Brain microvascular endothelial cell (primary cell): ENCODE measurements around the gene GVQW3.

Source experiments
- DNase-seq: peaks from one replicate; pipeline ENCODE4 v3.0.0-alpha.2; 2020
- H3K27ac ChIP-seq: fragments of 250-450 bp; sonication (Bioruptor Pico); 2 replicates; pipeline ENCODE4 v1.5.1; 2020; ENCODE audit warnings: mild to moderate bottlenecking, moderate library complexity
- H3K27me3 ChIP-seq: fragments of 250-450 bp; sonication (Bioruptor Pico); replicated peaks from 2 replicates; pipeline ENCODE4 v1.5.1; 2020; ENCODE audit warnings: mild to moderate bottlenecking
- H3K36me3 ChIP-seq: fragments of 250-450 bp; sonication (Bioruptor Pico); replicated peaks from 2 replicates; pipeline ENCODE4 v1.5.1; 2020; ENCODE audit warnings: mild to moderate bottlenecking
- H3K4me3 ChIP-seq: 2 replicates; pipeline ENCODE4 v1.5.1; 2011; ENCODE audit warnings: low read depth, mild to moderate bottlenecking, control low read depth, low read length, moderate library complexity
- in situ Hi-C: cut with HindIII; loops from 2 replicates; pipeline ENCODE4 v1.10.0; 2017; ENCODE audit warnings: low sequenced_read_pairs, low pct_ligation_motif_present
- TF ChIP-seq, protein P1 (sequence below): IDR thresholded peaks from 2 replicates; pipeline ENCODE4 v1.5.1; 2011; ENCODE audit warnings: low read depth, mild to moderate bottlenecking, moderate library complexity, low read length, control low read depth, inconsistent platforms; ENCODE audit errors: missing control alignments

The GVQW3 gene

DNA sequence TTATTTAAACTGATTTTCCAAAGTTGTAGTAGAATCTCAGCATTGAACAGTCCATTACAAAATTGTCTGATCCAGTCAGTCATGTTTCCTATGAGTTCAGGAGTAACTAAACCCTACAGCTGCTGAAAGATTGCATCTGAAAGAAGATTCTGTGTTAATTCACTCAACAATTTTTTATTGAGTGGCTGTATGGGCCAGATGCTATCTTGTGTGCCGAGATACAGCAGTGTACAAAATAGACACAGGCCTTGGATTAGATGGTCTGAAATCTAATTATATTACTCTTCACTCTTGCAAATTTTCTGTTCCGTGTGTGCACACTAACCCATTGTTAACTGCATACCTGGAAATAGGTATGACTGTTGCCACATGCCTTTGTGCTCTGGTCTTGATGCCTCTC is 7.3 kb downstream of the GVQW3 start:
- TF ChIP-seq, protein P1, sequence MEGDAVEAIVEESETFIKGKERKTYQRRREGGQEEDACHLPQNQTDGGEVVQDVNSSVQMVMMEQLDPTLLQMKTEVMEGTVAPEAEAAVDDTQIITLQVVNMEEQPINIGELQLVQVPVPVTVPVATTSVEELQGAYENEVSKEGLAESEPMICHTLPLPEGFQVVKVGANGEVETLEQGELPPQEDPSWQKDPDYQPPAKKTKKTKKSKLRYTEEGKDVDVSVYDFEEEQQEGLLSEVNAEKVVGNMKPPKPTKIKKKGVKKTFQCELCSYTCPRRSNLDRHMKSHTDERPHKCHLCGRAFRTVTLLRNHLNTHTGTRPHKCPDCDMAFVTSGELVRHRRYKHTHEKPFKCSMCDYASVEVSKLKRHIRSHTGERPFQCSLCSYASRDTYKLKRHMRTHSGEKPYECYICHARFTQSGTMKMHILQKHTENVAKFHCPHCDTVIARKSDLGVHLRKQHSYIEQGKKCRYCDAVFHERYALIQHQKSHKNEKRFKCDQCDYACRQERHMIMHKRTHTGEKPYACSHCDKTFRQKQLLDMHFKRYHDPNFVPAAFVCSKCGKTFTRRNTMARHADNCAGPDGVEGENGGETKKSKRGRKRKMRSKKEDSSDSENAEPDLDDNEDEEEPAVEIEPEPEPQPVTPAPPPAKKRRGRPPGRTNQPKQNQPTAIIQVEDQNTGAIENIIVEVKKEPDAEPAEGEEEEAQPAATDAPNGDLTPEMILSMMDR, result no peak
- H3K4me3 ChIP-seq, result no peak overlapping the region
- no peaks in the 10 kb centered on the region for H3K36me3 ChIP-seq
- H3K27me3 ChIP-seq, result no peaks in the 10 kb centered on the region
- H3K27ac ChIP-seq, result no peak overlapping the region
- in situ Hi-C loops, result no loop called here
- no peak for DNase-seq

DNA sequence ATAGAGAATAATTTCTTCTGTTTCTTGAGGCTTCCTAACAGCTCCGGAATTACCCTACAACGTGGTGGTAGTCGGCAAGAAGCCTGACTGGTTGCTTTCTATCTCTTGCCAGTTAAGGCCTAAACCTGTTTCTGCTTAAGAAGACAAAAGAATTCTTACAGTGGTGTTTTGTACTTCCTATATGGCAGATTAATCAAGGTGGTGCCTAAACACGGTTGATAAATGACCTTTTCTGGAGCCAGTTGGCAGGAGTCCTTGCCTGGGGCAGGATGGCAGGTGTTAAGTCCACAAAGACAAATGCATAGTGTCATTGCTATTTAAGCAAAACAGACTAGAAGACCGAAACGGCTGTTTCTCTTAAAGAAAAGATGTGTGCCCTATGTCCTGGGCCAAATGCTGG is 9.9 kb downstream of the GVQW3 start:
- in situ Hi-C loops, result no loop called here

DNA sequence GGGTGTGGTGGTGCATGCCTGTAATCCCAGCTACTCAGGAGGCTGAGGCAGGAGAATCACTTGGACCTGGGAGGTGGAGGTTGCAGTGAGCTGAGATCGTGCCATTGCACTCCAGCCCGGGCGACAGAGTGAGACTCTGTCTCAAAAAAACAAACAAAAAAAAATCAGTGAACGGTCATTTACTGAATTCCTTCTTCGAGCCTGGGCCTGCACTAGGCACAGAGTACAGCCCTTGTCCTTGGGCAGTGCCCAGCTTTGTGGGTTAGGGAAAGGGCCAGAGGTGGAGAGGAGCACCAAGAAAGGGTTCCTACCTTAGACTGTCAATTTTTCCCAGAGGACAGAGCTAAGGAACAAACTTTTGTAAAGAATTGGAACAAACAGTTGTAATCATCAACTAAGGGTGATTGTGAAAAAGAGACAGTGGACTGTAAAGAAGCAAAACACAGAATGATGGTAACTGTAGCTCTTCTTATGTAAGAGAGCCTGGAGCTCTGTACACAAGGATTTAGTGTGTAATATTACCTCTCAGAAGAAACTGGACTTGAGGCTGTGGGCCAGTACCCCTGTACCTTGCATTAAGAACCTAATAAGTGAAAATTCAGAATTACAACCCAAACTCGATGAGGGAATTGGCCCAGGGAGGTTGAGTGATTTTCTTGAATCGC is 10.8 kb downstream of the GVQW3 start:
- Histone ChIP-seq H3K27ac (no peak overlapping the region), H3K27me3 (no peaks in the 10 kb centered on the region), H3K36me3 (no peaks in the 10 kb centered on the region), H3K4me3 (no peak overlapping the region)
- TF ChIP-seq, protein P1, result no peak
- in situ Hi-C loops, result no loop called here
- no peak for DNase-seq

More for the DNA sequence above, 9.9 kb downstream of the GVQW3 start:
- DNase-seq, result no peak
- Histone ChIP-seq H3K27ac (no peak overlapping the region), H3K36me3 (no peaks in the 10 kb centered on the region), H3K27me3 (no peaks in the 10 kb centered on the region), H3K4me3 (no peak overlapping the region)
- TF ChIP-seq, protein P1, result no peak

DNA sequence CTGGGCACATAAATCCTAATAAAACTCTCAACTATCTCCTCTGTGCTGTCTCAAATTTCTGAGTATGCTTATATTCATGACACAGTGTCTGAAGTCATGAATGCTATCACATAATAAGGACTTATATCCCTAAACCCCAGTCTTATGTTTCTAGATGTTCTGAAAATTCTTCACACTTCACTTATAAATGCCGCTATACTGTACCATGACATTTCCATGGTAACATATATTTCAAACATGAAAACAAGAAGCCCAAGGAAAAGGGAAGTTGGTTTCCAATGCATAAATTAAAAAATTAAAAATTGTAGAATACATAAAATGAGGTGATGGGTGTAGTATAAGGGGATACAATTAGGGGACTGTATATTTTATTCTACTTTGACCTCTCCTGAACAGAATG is 11.7 kb downstream of the GVQW3 start:
- Histone ChIP-seq H3K27ac (no peak overlapping the region), H3K27me3 (no peaks in the 10 kb centered on the region), H3K36me3 (no peaks in the 10 kb centered on the region), H3K4me3 (no peak overlapping the region)
- in situ Hi-C loops, result no loop called here
- TF ChIP-seq, protein P1, result no peak
- DNase-seq, result no peak

DNA sequence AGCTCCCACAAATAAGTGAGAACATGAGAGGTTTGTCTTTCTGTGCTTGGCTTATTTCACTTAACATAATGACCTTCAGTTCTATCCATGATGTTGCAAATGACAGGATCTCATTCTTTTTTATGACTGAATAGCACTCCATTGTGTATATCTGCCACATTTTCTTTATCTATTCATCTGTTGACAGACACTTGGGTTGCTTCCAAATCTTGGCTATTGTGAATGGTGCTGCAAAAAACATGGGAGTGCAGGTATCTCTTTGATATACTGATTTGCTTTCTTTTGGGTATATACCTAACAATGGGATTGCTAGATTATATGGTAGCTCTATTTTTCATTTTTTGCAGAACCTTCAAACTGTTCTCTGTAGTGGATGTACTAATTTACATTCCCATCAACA is 13.3 kb downstream of the GVQW3 start:
- no peaks in the 10 kb centered on the region for H3K27me3 ChIP-seq
- TF ChIP-seq, protein P1, result no peak
- H3K27ac ChIP-seq, result no peak overlapping the region
- no peak for DNase-seq
- no peaks in the 10 kb centered on the region for H3K36me3 ChIP-seq
- H3K4me3 ChIP-seq, result no peak overlapping the region
- in situ Hi-C loops, result no loop called here

DNA sequence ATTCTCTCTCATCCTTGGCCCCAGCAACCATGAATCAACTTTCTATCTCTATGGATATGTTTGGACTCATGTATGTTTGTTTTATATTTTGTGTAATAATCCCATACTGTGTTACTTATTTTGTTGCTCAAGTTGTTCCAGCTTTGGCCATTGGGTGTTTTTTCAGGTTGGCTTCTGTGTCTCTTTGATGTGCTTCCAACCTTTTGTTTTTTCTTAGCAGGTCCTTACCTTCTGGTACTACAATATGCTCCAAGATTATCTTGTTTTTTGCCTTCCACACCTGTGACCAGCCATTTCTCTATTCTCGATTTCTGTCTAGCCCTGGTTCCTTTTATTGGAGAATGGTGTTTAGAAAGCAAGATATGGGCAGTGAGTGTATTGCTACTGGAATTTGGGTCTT is 14.2 kb downstream of the GVQW3 start:
- in situ Hi-C loops, result no loop called here
- H3K27me3 ChIP-seq, result no peaks in the 10 kb centered on the region

More for the DNA sequence above, 14.2 kb downstream of the GVQW3 start:
- no peak for DNase-seq
- no peak overlapping the region for H3K4me3 ChIP-seq
- TF ChIP-seq, protein P1, result no peak
- H3K27ac ChIP-seq, result no peak overlapping the region
- no peaks in the 10 kb centered on the region for H3K36me3 ChIP-seq
